NT2/D1 (cell line): ENCODE data around the gene PRICKLE3.
"Not testable (repeated sequence)": the region's sequence is repeated elsewhere in the genome, so short reads cannot be mapped to it uniquely, and the experiment has no call there.

ENCODE experiments used
- DNase-seq: peaks from one replicate; pipeline ENCODE4 v3.0.0-alpha.2; 2011; ENCODE audit warnings: low read depth, low spot score
- H3K27me3 ChIP-seq: 2 replicates; pipeline ENCODE4 v1.6.0; 2011; ENCODE audit warnings: mild to moderate bottlenecking; ENCODE audit not compliant: insufficient read length, insufficient read depth
- H3K36me3 ChIP-seq: 2 replicates; pipeline ENCODE4 v1.6.1; 2011; ENCODE audit warnings: mild to moderate bottlenecking, low read length, mixed read lengths; ENCODE audit not compliant: insufficient read depth, insufficient read length
- H3K4me1 ChIP-seq: 2 replicates; pipeline ENCODE4 v1.5.1; 2011; ENCODE audit not compliant: insufficient read depth, insufficient read length
- H3K4me3 ChIP-seq: 2 replicates; pipeline ENCODE4 v1.5.1; 2011; ENCODE audit warnings: low read depth; ENCODE audit not compliant: insufficient read length
- H3K9ac ChIP-seq: 2 replicates; pipeline ENCODE4 v1.6.0; 2011; ENCODE audit warnings: low read depth; ENCODE audit not compliant: insufficient read length
- H3K9me3 ChIP-seq: 2 replicates; pipeline ENCODE4 v1.5.1; 2011; ENCODE audit warnings: mild to moderate bottlenecking, low read length; ENCODE audit not compliant: insufficient read depth
- SUZ12 ChIP-seq: IDR thresholded peaks from 2 replicates; pipeline ENCODE4 v1.6.1; 2011; ENCODE audit not compliant: insufficient read length, insufficient read depth; ENCODE audit errors: extremely low read depth
- YY1 ChIP-seq: IDR thresholded peaks from 2 replicates; pipeline ENCODE4 v1.6.1; 2011; ENCODE audit not compliant: insufficient read length, insufficient read depth
- ZNF274 ChIP-seq: IDR thresholded peaks from 2 replicates; pipeline ENCODE4 v1.6.1; 2011; ENCODE audit warnings: mild to moderate bottlenecking, low read depth, low read length

Gene PRICKLE3

GRCh38 chrX:49153467-49153866 is 32.7 kb downstream of the PRICKLE3 start:
- Histone ChIP-seq H3K27me3 (no peaks in the 10 kb centered on the region), H3K4me3 (no peak overlapping the region), H3K9ac (no peak overlapping the region), H3K36me3 (no peaks in the 10 kb centered on the region), H3K4me1 (no peaks in the 10 kb centered on the region), H3K9me3 (no peaks in the 10 kb centered on the region)
- DNase-seq, result no peak
- TF ChIP-seq YY1 (no peak), ZNF274 (no peak), SUZ12 (no peak)

- H3K9ac ChIP-seq, H3K9me3 ChIP-seq, H3K27me3 ChIP-seq, DNase-seq, H3K4me1 ChIP-seq, H3K4me3 ChIP-seq, H3K36me3 ChIP-seq: not testable (repeated sequence)
These were observed 36.9 kb downstream of the PRICKLE3 start for GRCh38 chrX:49149291-49149690.

- not testable (repeated sequence) for H3K9ac ChIP-seq, H3K9me3 ChIP-seq, DNase-seq
These were observed 37.6 kb downstream of the PRICKLE3 start for GRCh38 chrX:49148390-49149100.

GRCh38 chrX:49147936-49148335 is 38.2 kb downstream of the PRICKLE3 start:
- Histone ChIP-seq H3K27me3 (no peaks in the 10 kb centered on the region), H3K9me3 (no peaks in the 10 kb centered on the region), H3K4me1 (no peaks in the 10 kb centered on the region), H3K36me3 (no peaks in the 10 kb centered on the region), H3K4me3 (no peak overlapping the region), H3K9ac (no peak overlapping the region)
- no peak for DNase-seq
- TF ChIP-seq YY1 (no peak), SUZ12 (no peak), ZNF274 (no peak)

More at GRCh38 chrX:49148390-49149100, 37.6 kb downstream of the PRICKLE3 start:
- not testable (repeated sequence) for H3K4me1 ChIP-seq, H3K27me3 ChIP-seq, H3K4me3 ChIP-seq, H3K36me3 ChIP-seq

GRCh38 chrX:49147282-49147681 is 38.9 kb downstream of the PRICKLE3 start:
- Histone ChIP-seq H3K27me3 (no peaks in the 10 kb centered on the region), H3K4me3 (no peak overlapping the region), H3K9me3 (no peaks in the 10 kb centered on the region), H3K36me3 (no peaks in the 10 kb centered on the region), H3K4me1 (no peaks in the 10 kb centered on the region), H3K9ac (no peak overlapping the region)
- no peak for DNase-seq
- no peak for TF ChIP-seq YY1
- no peak for TF ChIP-seq SUZ12
- no peak for TF ChIP-seq ZNF274

- not testable (repeated sequence) for H3K4me3 ChIP-seq, H3K27me3 ChIP-seq, H3K36me3 ChIP-seq, DNase-seq, H3K9ac ChIP-seq, H3K4me1 ChIP-seq
- H3K9me3 ChIP-seq, result peaks cover 21% of the 10 kb centered on the region
These were observed 43.0 kb downstream of the PRICKLE3 start for GRCh38 chrX:49143154-49143553.

- H3K9ac ChIP-seq, H3K27me3 ChIP-seq, H3K4me1 ChIP-seq, H3K4me3 ChIP-seq, DNase-seq, H3K36me3 ChIP-seq: not testable (repeated sequence)
- H3K9me3 ChIP-seq, result peaks cover 21% of the 10 kb centered on the region
These were observed 43.9 kb downstream of the PRICKLE3 start for GRCh38 chrX:49142264-49142663.

GRCh38 chrX:49139713-49140112 is 46.5 kb downstream of the PRICKLE3 start:
- Histone ChIP-seq H3K4me3 (no peak overlapping the region), H3K9me3 (peaks cover 21% of the 10 kb centered on the region), H3K4me1 (no peaks in the 10 kb centered on the region), H3K27me3 (no peaks in the 10 kb centered on the region), H3K36me3 (no peaks in the 10 kb centered on the region), H3K9ac (no peak overlapping the region)
- TF ChIP-seq YY1 (no peak), ZNF274 (no peak), SUZ12 (no peak)
- DNase-seq, result no peak
